SU-DHL-6 (cell line): ENCODE data around the gene SCGB1D2.

ENCODE experiments used
- H2AFZ ChIP-seq: fragments of 200-600 bp; sonication (generic); 2 replicates; pipeline ENCODE4 v1.6.1; 2014; ENCODE audit warnings: low read depth, mild to moderate bottlenecking, moderate library complexity, mixed read lengths, antibody characterized with exemption, low read length; ENCODE audit not compliant: severe bottlenecking
- H3F3A ChIP-seq: fragments of 200-600 bp; shearing (Covaris generic); 2 replicates; pipeline ENCODE4 v1.6.0; 2016; ENCODE audit warnings: antibody characterized with exemption, mild to moderate bottlenecking; ENCODE audit not compliant: insufficient read depth
- H3K27ac ChIP-seq: fragments of 200-600 bp; sonication (generic); 2 replicates; pipeline ENCODE4 v1.5.1; 2016; ENCODE audit warnings: low read depth, mild to moderate bottlenecking, low read length, moderate library complexity, mixed read lengths
- H3K27me3 ChIP-seq: fragments of 200-600 bp; sonication (generic), shearing (Covaris generic); 2 replicates; pipeline ENCODE4 v1.6.0; 2014; ENCODE audit warnings: mild to moderate bottlenecking, low read length
- H3K36me3 ChIP-seq: fragments of 200-600 bp; sonication (generic); 2 replicates; pipeline ENCODE4 v1.6.1; 2014; ENCODE audit warnings: mild to moderate bottlenecking, low read length, mixed read lengths
- H3K4me2 ChIP-seq: fragments of 300-600, 200-600 bp; shearing (Covaris generic), sonication (generic); 2 replicates; pipeline ENCODE4 v1.6.0; 2014; ENCODE audit warnings: low read length, low read depth, mild to moderate bottlenecking; ENCODE audit not compliant: poor library complexity, severe bottlenecking
- H3K4me3 ChIP-seq: fragments of 200-600 bp; sonication (generic); 2 replicates; pipeline ENCODE4 v1.5.1; 2014; ENCODE audit warnings: antibody characterized with exemption, low read length, mild to moderate bottlenecking, mixed read lengths; ENCODE audit not compliant: insufficient read depth, poor library complexity, severe bottlenecking
- H3K79me2 ChIP-seq: fragments of 200-600 bp; sonication (generic); 2 replicates; pipeline ENCODE4 v1.6.1; 2014; ENCODE audit warnings: mild to moderate bottlenecking, low read length, moderate library complexity; ENCODE audit not compliant: insufficient read depth
- H3K9ac ChIP-seq: fragments of 200-600 bp; sonication (generic); 2 replicates; pipeline ENCODE4 v1.7.0; 2014; ENCODE audit warnings: mild to moderate bottlenecking, low read length
- H3K9me2 ChIP-seq: fragments of 200-600 bp; sonication (generic); replicated peaks from 2 replicates; pipeline ENCODE4 v1.6.1; 2014; ENCODE audit warnings: low read length; ENCODE audit not compliant: insufficient read depth
- H3K9me3 ChIP-seq: fragments of 200-600 bp; sonication (generic); 2 replicates; pipeline ENCODE4 v1.6.1; 2014; ENCODE audit warnings: low read length, mixed read lengths; ENCODE audit not compliant: insufficient read depth
- H4K20me1 ChIP-seq: fragments of 200-600 bp; sonication (generic); 2 replicates; pipeline ENCODE4 v1.6.1; 2014; ENCODE audit warnings: low read depth, mild to moderate bottlenecking, antibody characterized with exemption, low read length, moderate library complexity, mixed read lengths
- CTCF ChIP-seq: fragments of 200-600 bp; sonication (generic); IDR thresholded peaks from one replicate; pipeline ENCODE4 v1.5.1; 2017; ENCODE audit warnings: antibody characterized with exemption, mild to moderate bottlenecking, low read length, moderate library complexity; ENCODE audit not compliant: insufficient read depth, poor library complexity, severe bottlenecking
- EZH2phosphoT487 ChIP-seq: fragments of 200-600 bp; sonication (generic), shearing (Covaris generic); conservative IDR thresholded peaks from 2 replicates; pipeline ENCODE4 v1.6.1; 2018; ENCODE audit warnings: mild to moderate bottlenecking, antibody characterized with exemption, low read length, moderate library complexity, mixed read lengths

SCGB1D2 gene

GRCh38 chr11:62237499-62237898, 4.5 kb upstream of the SCGB1D2 start:
- Histone ChIP-seq H3F3A (no peaks in the 10 kb centered on the region), H2AFZ (no peak overlapping the region), H3K4me2 (no peak overlapping the region), H3K27ac (no peak overlapping the region), H3K27me3 (0 out of 2 replicates have a peak, but pooled peaks cover 3% of the 10 kb centered on the region), H3K79me2 (no peaks in the 10 kb centered on the region), H3K4me3 (no peak overlapping the region), H3K9me3 (no peaks in the 10 kb centered on the region), H3K9me2 (no peaks in the 10 kb centered on the region), H3K9ac (no peak overlapping the region), H3K36me3 (no peaks in the 10 kb centered on the region), H4K20me1 (no peaks in the 10 kb centered on the region)
- TF ChIP-seq CTCF (no peak), EZH2phosphoT487 (no peak)

- Histone ChIP-seq H3K79me2 (no peaks in the 10 kb centered on the region), H3K9ac (no peak overlapping the region), H3K27ac (no peak overlapping the region), H3K27me3 (0 out of 2 replicates have a peak, but pooled peaks cover 3% of the 10 kb centered on the region), H3K9me2 (no peaks in the 10 kb centered on the region), H3K4me2 (no peak overlapping the region), H3K4me3 (no peak overlapping the region), H3K9me3 (no peaks in the 10 kb centered on the region), H3F3A (no peaks in the 10 kb centered on the region), H4K20me1 (no peaks in the 10 kb centered on the region), H3K36me3 (no peaks in the 10 kb centered on the region), H2AFZ (no peak overlapping the region)
- TF ChIP-seq CTCF (no peak), EZH2phosphoT487 (no peak)
Measured at GRCh38 chr11:62238151-62238550, 3.9 kb upstream of the SCGB1D2 start.

- H3K79me2 ChIP-seq, result no peaks in the 10 kb centered on the region
- H3K27ac ChIP-seq, result no peak overlapping the region
- no peaks in the 10 kb centered on the region for H3K27me3 ChIP-seq
- H3K4me2 ChIP-seq, result no peak overlapping the region
- no peak overlapping the region for H3K9ac ChIP-seq
- no peaks in the 10 kb centered on the region for H3F3A ChIP-seq
- no peaks in the 10 kb centered on the region for H4K20me1 ChIP-seq
- H3K9me2 ChIP-seq, result no peaks in the 10 kb centered on the region
- TF ChIP-seq CTCF (no peak), EZH2phosphoT487 (no peak)
- no peaks in the 10 kb centered on the region for H3K36me3 ChIP-seq
- H3K4me3 ChIP-seq, result no peak overlapping the region
- H2AFZ ChIP-seq, result no peak overlapping the region
- no peaks in the 10 kb centered on the region for H3K9me3 ChIP-seq
Measured at GRCh38 chr11:62241095-62241494, 944 bp upstream of the SCGB1D2 start.
